Caco-2 (cell line): Measurements from ENCODE around the gene MTREX. TPM values are rescaled to one million over a fixed set of nuclear protein-coding genes. Genes with fewer than 3 reads are reported as not detected.

Source experiments
- BruUV-seq: library from RNA; stranded (reverse); fragments of 400-500 nt; replicated peaks from 2 replicates; lab custom pipeline; 2021; lab: Mats Ljungman, UMichigan
- CTCF ChIA-PET: fragments of 300-600 bp; sonication (Branson Sonifier 250); formaldehyde crosslinking; loops from one replicate; lab custom pipeline; 2022; ENCODE audit warnings: antibody characterized with exemption; lab: Charles Lee
- POLR2A ChIA-PET: fragments of 300-600 bp; sonication (Branson Sonifier 250); formaldehyde crosslinking; loops from one replicate; lab custom pipeline; 2022; ENCODE audit warnings: antibody characterized with exemption; lab: Charles Lee
- DNase-seq, 2 experiments: peaks; one replicate each; pipeline versions ENCODE4 v3.0.0 to v3.0.0-alpha.2; 2020 to 2022
- H3K27me3 ChIP-seq: replicated peaks from 2 replicates; pipeline ENCODE4 v1.6.0; 2011; ENCODE audit warnings: low read length; ENCODE audit not compliant: control insufficient read depth, insufficient read depth
- H3K36me3 ChIP-seq: 2 replicates; pipeline ENCODE4 v1.5.1; 2011; ENCODE audit warnings: low read length; ENCODE audit not compliant: control insufficient read depth, insufficient read depth
- H3K4me1 ChIP-seq: fragments of 250-450 bp; sonication (Bioruptor Pico); 2 replicates; pipeline ENCODE4 v1.5.1; 2020; ENCODE audit warnings: mild to moderate bottlenecking
- H3K4me3 ChIP-seq: 2 replicates; pipeline ENCODE4 v1.5.1; 2011; ENCODE audit warnings: low read depth, mild to moderate bottlenecking, control low read depth, low read length
- H3K9me3 ChIP-seq: fragments of 250-450 bp; sonication (Bioruptor Pico); 2 replicates; pipeline ENCODE4 v1.5.1; 2020; ENCODE audit warnings: mild to moderate bottlenecking, moderate library complexity
- H3K27ac Mint-ChIP-seq: one replicate; pipeline ENCODE4 v1.8.0; 2022; ENCODE audit warnings: mixed read lengths; ENCODE audit not compliant: unreplicated experiment
- H3K27me3 Mint-ChIP-seq: one replicate; pipeline ENCODE4 v1.8.0; 2022; ENCODE audit warnings: mixed read lengths; ENCODE audit not compliant: insufficient read depth, unreplicated experiment
- H3K36me3 Mint-ChIP-seq: one replicate; pipeline ENCODE4 v1.8.0; 2022; ENCODE audit warnings: mild to moderate bottlenecking, mixed read lengths; ENCODE audit not compliant: insufficient read depth, unreplicated experiment
- H3K4me1 Mint-ChIP-seq: one replicate; pipeline ENCODE4 v1.8.0; 2022; ENCODE audit warnings: low read depth, mixed read lengths; ENCODE audit not compliant: unreplicated experiment
- H3K4me3 Mint-ChIP-seq: one replicate; pipeline ENCODE4 v1.8.0; 2022; ENCODE audit warnings: mild to moderate bottlenecking, moderate library complexity, mixed read lengths; ENCODE audit not compliant: unreplicated experiment
- H3K9me3 Mint-ChIP-seq: one replicate; pipeline ENCODE4 v1.8.0; 2022; ENCODE audit warnings: mixed read lengths; ENCODE audit not compliant: unreplicated experiment
- CTCF ChIP-seq, 2 experiments: fragments of 200-600 bp in 1 of 2; IDR thresholded peaks; 1 replicate in 1 of 2; 2 replicates in 1 of 2; pipeline versions ENCODE4 v1.5.1 to v1.8.0; 2011 to 2022; ENCODE audit warnings: antibody characterized with exemption in 1 of 2, control low read depth in 1 of 2, inconsistent platforms in 1 of 2, low read depth in 1 of 2, low read length in 1 of 2, mild to moderate bottlenecking in 1 of 2, moderate library complexity in 1 of 2; ENCODE audit not compliant: insufficient read depth in 1 of 2, severe bottlenecking in 1 of 2, unreplicated experiment in 1 of 2
- intact Hi-C: fragments of 100-400 bp; cut with micrococcal nuclease; formaldehyde crosslinking; loops from one replicate; pipeline ENCODE4 v1.10.0; 2022; ENCODE audit not compliant: unreplicated experiment
- total RNA-seq: library from RNA; stranded (reverse); gene quantifications from 2 replicates; pipeline ENCODE4 v1.2.3, GENCODE V29; 2022

Gene MTREX
- total RNA-seq, 1 experiment from 2014 or later: 83.7 TPM

- intact Hi-C loops: no loop called here
- no peak overlapping the region for H3K4me3 ChIP-seq
- Mint-ChIP-seq H3K27me3 (no peaks in the 10 kb centered on the region), H3K27ac (no peak overlapping the region), H3K9me3 (no peaks in the 10 kb centered on the region), H3K4me3 (no peak overlapping the region), H3K4me1 (peaks cover 5% of the 10 kb centered on the region), H3K36me3 (peaks cover 57% of the 10 kb centered on the region)
- POLR2A ChIA-PET: no interaction called here
- no peaks in the 10 kb centered on the region for H3K27me3 ChIP-seq
- CTCF ChIA-PET: no interaction called here
- no peaks in the 10 kb centered on the region for H3K36me3 ChIP-seq
- H3K9me3 ChIP-seq: no peaks in the 10 kb centered on the region
- H3K4me1 ChIP-seq: peaks cover 4% of the 10 kb centered on the region; the same call in 1 of the 2 replicates
- no peak for TF ChIP-seq CTCF (IDR thresholded peaks at IDR 0.05; ENCODE audit: insufficient read depth in 1 of 2, low read depth in 1 of 2, low read length in 1 of 2, severe bottlenecking in 1 of 2, unreplicated experiment in 1 of 2)
- DNase-seq: no peak
- BruUV-seq: no TSS peak
Measured at GRCh38 chr5:55385227-55385626, 77.4 kb downstream of the MTREX start.

- Histone ChIP-seq H3K36me3 (no peaks in the 10 kb centered on the region), H3K4me3 (no peak overlapping the region), H3K4me1 (peaks cover 4% of the 10 kb centered on the region; the same call in 1 of the 2 replicates), H3K9me3 (no peaks in the 10 kb centered on the region), H3K27me3 (no peaks in the 10 kb centered on the region)
- H3K27ac Mint-ChIP-seq: no peak overlapping the region
- no peak for DNase-seq
- POLR2A ChIA-PET: no interaction called here
- H3K9me3 Mint-ChIP-seq: no peaks in the 10 kb centered on the region
- TF ChIP-seq CTCF (IDR thresholded peaks at IDR 0.05; ENCODE audit: insufficient read depth in 1 of 2, low read depth in 1 of 2, low read length in 1 of 2, severe bottlenecking in 1 of 2, unreplicated experiment in 1 of 2): no peak
- CTCF ChIA-PET: no interaction called here
- intact Hi-C loops: no loop called here
- no peaks in the 10 kb centered on the region for H3K27me3 Mint-ChIP-seq
- no TSS peak for BruUV-seq
- peaks cover 58% of the 10 kb centered on the region for H3K36me3 Mint-ChIP-seq
- H3K4me3 Mint-ChIP-seq: no peak overlapping the region
- H3K4me1 Mint-ChIP-seq: peaks cover 5% of the 10 kb centered on the region
Measured at GRCh38 chr5:55385846-55386245, 78.1 kb downstream of the MTREX start.

- peaks cover 55% of the 10 kb centered on the region for H3K36me3 Mint-ChIP-seq
- CTCF ChIA-PET: no interaction called here
- DNase-seq: no peak
Measured at GRCh38 chr5:55386356-55386755, 78.6 kb downstream of the MTREX start.

More at GRCh38 chr5:55386356-55386755, 78.6 kb downstream of the MTREX start:
- intact Hi-C loops: no loop called here
- no peaks in the 10 kb centered on the region for H3K27me3 ChIP-seq
- BruUV-seq: no TSS peak
- no peak overlapping the region for H3K4me3 ChIP-seq
- Mint-ChIP-seq H3K27me3 (no peaks in the 10 kb centered on the region), H3K4me1 (peaks cover 5% of the 10 kb centered on the region), H3K27ac (no peak overlapping the region), H3K9me3 (no peaks in the 10 kb centered on the region), H3K4me3 (no peak overlapping the region)
- peaks cover 4% of the 10 kb centered on the region; the same call in 1 of the 2 replicates for H3K4me1 ChIP-seq
- no peaks in the 10 kb centered on the region for H3K9me3 ChIP-seq
- no peak for TF ChIP-seq CTCF (IDR thresholded peaks at IDR 0.05; ENCODE audit: insufficient read depth in 1 of 2, low read depth in 1 of 2, low read length in 1 of 2, severe bottlenecking in 1 of 2, unreplicated experiment in 1 of 2)
- no peaks in the 10 kb centered on the region for H3K36me3 ChIP-seq
- POLR2A ChIA-PET: no interaction called here
